Adrenal gland (tissue), 12 donors: ENCODE measurements around the gene CLK2. TPM values are rescaled to one million over a fixed set of nuclear protein-coding genes. Genes with fewer than 3 reads are reported as not detected.

Source experiments
- DNase-seq, 7 donors: peaks; one replicate each; pipeline ENCODE4 v3.0.0-alpha.2; 2019 to 2020
- H3K27ac ChIP-seq, 5 donors: fragments of 200-600 bp; sonication (generic) in 4 of 5; 1 replicate in 3 of 5; 2 replicates in 2 of 5; pipeline versions ENCODE4 v1.5.1 to v1.8.0; 2016 to 2020; ENCODE audit warnings: mild to moderate bottlenecking in 1 of 5
- H3K27me3 ChIP-seq: fragments of 200-600 bp; 2 replicates; pipeline ENCODE4 v1.8.0; 2021
- H3K36me3 ChIP-seq, 2 donors: fragments of 200-600 bp; replicated peaks in 1 of 2; 1 replicate in 1 of 2; 2 replicates in 1 of 2; pipeline versions ENCODE4 v1.5.1 to v1.8.0; 2018 to 2022
- H3K4me1 ChIP-seq, 2 donors: fragments of 200-600 bp; replicated peaks in 1 of 2; 1 replicate in 1 of 2; 2 replicates in 1 of 2; pipeline versions ENCODE4 v1.5.1 to v1.8.0; 2018 to 2021
- H3K4me3 ChIP-seq, 4 donors: fragments of 200-600 bp; sonication (generic) in 3 of 4; one replicate each; pipeline ENCODE4 v1.5.1; 2016 to 2018
- H3K9me3 ChIP-seq, 3 donors: fragments of 200-600 bp; sonication (generic) in 1 of 3; replicated peaks in 1 of 3; 1 replicate in 2 of 3; 2 replicates in 1 of 3; pipeline versions ENCODE4 v1.5.1 to v1.8.0; 2016 to 2021
- CTCF ChIP-seq, 6 experiments: fragments of 450-650 bp in 4 of 6; fragments of 200-600 bp in 2 of 6; sonication (generic) in 1 of 6; IDR thresholded peaks; 1 replicate in 5 of 6; 2 replicates in 1 of 6; pipeline versions ENCODE4 v1.5.1 to v1.8.0; 2016 to 2021; ENCODE audit warnings: antibody characterized with exemption in 6 of 6, mild to moderate bottlenecking in 2 of 6, moderate library complexity in 1 of 6
- POLR2A ChIP-seq, 2 donors: fragments of 450-650 bp; IDR thresholded peaks; one replicate each; pipeline ENCODE4 v1.6.1; 2017; ENCODE audit warnings: antibody characterized with exemption in 2 of 2, mild to moderate bottlenecking in 2 of 2, moderate library complexity in 1 of 2
- WGBS, 4 donors: extraction: QIAGEN DNeasy Blood & Tissue Kit in 2 of 4; methylation state at CpG; one replicate each; pipeline versions ENCODE4 v1.1.5 to v1.1.7; 2013 to 2017; 5-methylcytosine and 5-hydroxymethylcytosine counted together
- intact Hi-C, 2 donors: fragments of 100-400 bp; cut with DNase I; formaldehyde crosslinking; loops; one replicate each; pipeline versions ENCODE4 v1.14.1 to v1.15.0; 2022 to 2023
- polyA plus RNA-seq, 3 donors: library from polyadenylated mRNA; stranded (reverse); fragments of 200-250 nt in 2 of 3; fragments of 350-450 nt in 1 of 3; fragmentation: Illumina TruSeq in 1 of 3; extraction: RNeasy Lipid Tissue Mini Kit (QIAGEN cat#74804) in 1 of 3; gene quantifications; one replicate each; pipeline ENCODE4 v1.2.3, GENCODE V29; 2013 to 2014
- total RNA-seq, 9 donors: library from RNA; depleted of rRNA in 4 of 9; stranded (reverse); fragments of >200 nt in 4 of 9; fragments of 120-200 nt in 1 of 9; fragmentation: NEBNext Ultra II Directional in 1 of 9; extraction: Animal tissue kit (Norgen Biotek cat#: 25700) in 1 of 9; gene quantifications; one replicate each; pipeline versions ENCODE4 v1.1.0 to v1.2.4, GENCODE V29; 2013 to 2023
- donor health status: healthy with polysubstance abuse.
- donor health status: Bipolar disorder and iron deficiency.
- donor health status: DM: yes; HTN: yes; CAD: no.
- donor health status: DM: no; HTN: no; CAD: no.
- donor health status: DM: no; HTN: no; CAD: no.
- donor health status: DM: yes; HTN: yes; CAD: no.

The CLK2 gene
- total and polyA plus RNA-seq, 12 donors = 10.7 to 162 (median 54.9) TPM

GRCh38 chr1:155316922-155317321 lies 43.6 kb upstream of the CLK2 start:
- DNase-seq = no peak
- H3K27me3 ChIP-seq = no peaks in the 10 kb centered on the region
- H3K27ac ChIP-seq = no peak overlapping the region
- WGBS, 4 donors = 91 to 93% (median 92%) methylated on average over 3 of the region's 3 CpGs
- no peak overlapping the region for H3K4me3 ChIP-seq
- intact Hi-C loops = no loop called here
- TF ChIP-seq CTCF (IDR thresholded peaks at IDR 0.05) = no peak
- no peak for TF ChIP-seq POLR2A (IDR thresholded peaks at IDR 0.05)
- H3K9me3 ChIP-seq = no peaks in the 10 kb centered on the region
- H3K36me3 ChIP-seq = peaks cover 0 to 23% of the 10 kb centered on the region in 2 donors
- H3K4me1 ChIP-seq = peaks cover 9 to 23% of the 10 kb centered on the region in 2 donors

DNA sequence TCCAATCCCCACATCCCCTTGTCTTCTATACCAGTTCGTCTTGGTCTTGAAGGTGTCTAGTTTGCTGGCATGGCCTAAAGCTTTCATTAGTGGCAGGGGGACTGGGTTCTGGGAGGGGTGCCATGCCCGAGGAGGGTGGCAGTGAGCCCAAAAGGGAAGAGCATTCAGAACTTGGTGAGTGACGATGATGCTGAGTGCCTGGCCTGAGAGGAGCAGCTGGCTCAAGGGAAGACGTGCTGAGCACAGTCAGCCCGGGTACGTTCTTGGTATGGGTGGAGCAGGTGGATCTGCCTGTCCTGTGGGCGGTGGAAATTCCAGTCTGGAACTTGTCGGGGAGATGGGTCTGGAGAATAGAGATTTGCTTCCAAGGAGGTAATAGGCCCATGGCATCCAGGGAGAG lies 40.0 kb upstream of the CLK2 start:
- no peak for DNase-seq
- H3K27ac ChIP-seq = no peak overlapping the region
- no peaks in the 10 kb centered on the region for H3K9me3 ChIP-seq
- WGBS, 4 donors = 88 to 89% (median 88%) methylated on average over 8 of the region's 8 CpGs
- H3K27me3 ChIP-seq = no peaks in the 10 kb centered on the region
- no peak for TF ChIP-seq POLR2A (IDR thresholded peaks at IDR 0.05)
- TF ChIP-seq CTCF (IDR thresholded peaks at IDR 0.05) = no peak
- intact Hi-C loops = no loop called here
- peaks cover 0 to 17% of the 10 kb centered on the region in 2 donors for H3K36me3 ChIP-seq
- peaks cover 0 to 25% of the 10 kb centered on the region in 2 donors for H3K4me1 ChIP-seq
- H3K4me3 ChIP-seq = no peak overlapping the region

GRCh38 chr1:155309423-155310021 lies 36.2 kb upstream of the CLK2 start:
- peaks cover 0 to 8% of the 10 kb centered on the region in 2 donors for H3K36me3 ChIP-seq
- H3K4me3 ChIP-seq = peak overlapping the region; percentile 51 to 79 (median 63)
- H3K9me3 ChIP-seq = no peaks in the 10 kb centered on the region
- intact Hi-C loops = loop anchor here in 1 of 2 donors (5.0 kb wide), 1 partner anchor 47 kb away; the partner anchor contains the start of gene SCAMP3
- H3K27ac ChIP-seq = peak overlapping the region; percentile 23 to 95 (median 79)
- WGBS, 4 donors = 1 to 15% (median 8%) methylated on average over 5 to 11 of the region's 11 CpGs
- peak; percentile 41 to 70 (median 63) for DNase-seq
- no peaks in the 10 kb centered on the region for H3K27me3 ChIP-seq
- TF ChIP-seq POLR2A (IDR thresholded peaks at IDR 0.05) (peak in 1 of 2 donors; percentile 5), CTCF (IDR thresholded peaks at IDR 0.05) (no peak)
- H3K4me1 ChIP-seq = peaks cover 9 to 33% of the 10 kb centered on the region in 2 donors

DNA sequence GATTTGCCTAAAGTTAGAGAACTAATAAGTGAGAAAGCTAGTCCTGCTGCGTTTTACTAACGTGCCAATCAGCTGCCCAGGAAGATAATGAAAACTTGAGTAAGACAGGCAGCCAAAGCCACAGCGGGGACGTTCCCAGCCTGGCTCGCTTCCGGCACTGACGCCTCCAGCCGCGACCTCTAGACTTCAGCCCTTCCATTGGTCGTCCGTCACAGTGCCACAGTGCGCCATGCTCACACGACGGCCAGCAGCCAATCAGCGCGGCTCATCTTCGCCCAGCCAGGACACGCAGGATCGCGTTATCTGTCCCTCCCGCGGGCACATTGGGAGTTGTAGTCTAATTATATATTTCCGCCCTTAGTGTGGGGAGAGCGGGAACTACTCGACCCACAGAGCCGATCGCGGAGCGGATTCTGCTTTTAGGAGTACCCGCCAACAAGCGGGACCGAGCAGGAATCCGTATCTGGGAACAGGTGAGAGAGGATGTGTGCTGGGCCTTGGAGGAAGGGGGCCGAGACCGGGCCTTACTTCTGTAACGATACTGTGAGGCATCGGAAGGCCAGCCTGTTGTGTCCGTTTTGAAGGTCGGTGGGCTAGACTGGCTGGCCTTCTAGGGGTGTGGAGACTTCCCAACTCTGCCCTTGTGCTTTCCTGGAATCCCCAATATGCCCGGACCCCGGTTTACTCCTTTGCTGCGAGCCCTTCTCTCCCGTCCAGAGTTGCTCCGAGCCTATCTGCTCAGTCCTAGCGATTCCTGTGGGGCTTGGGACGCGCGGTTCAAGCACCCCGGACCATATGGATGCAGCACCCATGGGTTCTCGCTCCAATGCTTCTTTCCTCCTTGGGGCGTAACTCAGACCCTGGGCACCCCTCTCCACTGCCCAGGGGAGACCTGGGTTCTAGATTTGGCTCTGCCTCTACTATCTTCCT lies 35.5 kb upstream of the CLK2 start, which contains the start of gene FDPS:
FDPS (plus strand) TSS at position 374 of the 930 bp plus-strand sequence. CDS start 924 bp downstream, outside the sequence.
- intact Hi-C loops = loop anchor here in 1 of 2 donors (5.0 kb wide), 1 partner anchor 46 kb away; the partner anchor contains the start of gene SCAMP3
- H3K27me3 ChIP-seq = no peaks in the 10 kb centered on the region
- H3K27ac ChIP-seq = peak within 1 kb of the TSS; percentile 79 to 95 (median 89)
- TF ChIP-seq CTCF (IDR thresholded peaks at IDR 0.05) (peak in 5 of 6 experiments; percentile 16 to 46 (median 35)), POLR2A (IDR thresholded peaks at IDR 0.05) (peak; percentile 72 to 87)
- H3K4me1 ChIP-seq = peaks cover 9 to 33% of the 10 kb centered on the region in 2 donors
- 0 to 1% (median 0%) methylated on average over 25 to 51 of the region's 51 CpGs for WGBS, 4 donors
- no peaks in the 10 kb centered on the region for H3K9me3 ChIP-seq
- peak; percentile 98 to 100 (median 99) for DNase-seq
- peaks cover 0 to 4% of the 10 kb centered on the region in 2 donors for H3K36me3 ChIP-seq
- peak within 1 kb of the TSS; percentile 51 to 79 (median 63) for H3K4me3 ChIP-seq
